HL-60 (cell line): Measurements from ENCODE around the gene ZNF285.

Experiments
- CTCF ChIP-seq: IDR thresholded peaks from one replicate; pipeline ENCODE4 v1.5.1; 2011; ENCODE audit warnings: low read length, control low read depth, inconsistent platforms; ENCODE audit not compliant: insufficient read depth
- GABPA ChIP-seq: IDR thresholded peaks from 2 replicates; pipeline ENCODE4 v1.6.1; 2012; ENCODE audit warnings: low read depth
- POLR2AphosphoS5 ChIP-seq: IDR thresholded peaks from 2 replicates; pipeline ENCODE4 v1.6.1; 2012; ENCODE audit warnings: low read depth

GRCh38 chr19:44345959-44346358 is 55.4 kb downstream of the ZNF285 start:
- TF ChIP-seq CTCF (no peak), GABPA (no peak), POLR2AphosphoS5 (no peak)
